ENCODE results near the gene DGKB.

DNA sequence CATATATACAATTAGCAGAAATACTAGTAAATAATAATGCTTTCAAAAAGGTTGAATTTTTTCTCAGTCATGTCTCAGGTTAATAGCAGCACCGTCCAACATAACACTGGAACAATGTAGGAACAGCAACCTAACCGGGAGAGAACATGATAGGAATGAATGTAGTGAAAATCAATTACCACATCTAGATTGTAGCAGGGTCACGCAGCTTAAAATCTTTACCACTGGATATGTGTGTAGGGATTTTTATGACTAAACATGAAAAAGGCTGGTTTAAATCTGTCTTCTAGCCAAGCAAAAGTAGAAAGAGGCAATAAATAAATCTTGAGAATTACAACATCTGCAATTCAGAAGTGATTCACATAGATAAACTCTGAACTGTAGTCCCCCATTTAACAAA is 326.0 kb downstream of the DGKB start:
- TF ChIP-seq EZH2phosphoT487 (IDR thresholded peaks at IDR 0.05; ENCODE audit: low read length) = no peak
- TF ChIP-seq, protein P1, sequence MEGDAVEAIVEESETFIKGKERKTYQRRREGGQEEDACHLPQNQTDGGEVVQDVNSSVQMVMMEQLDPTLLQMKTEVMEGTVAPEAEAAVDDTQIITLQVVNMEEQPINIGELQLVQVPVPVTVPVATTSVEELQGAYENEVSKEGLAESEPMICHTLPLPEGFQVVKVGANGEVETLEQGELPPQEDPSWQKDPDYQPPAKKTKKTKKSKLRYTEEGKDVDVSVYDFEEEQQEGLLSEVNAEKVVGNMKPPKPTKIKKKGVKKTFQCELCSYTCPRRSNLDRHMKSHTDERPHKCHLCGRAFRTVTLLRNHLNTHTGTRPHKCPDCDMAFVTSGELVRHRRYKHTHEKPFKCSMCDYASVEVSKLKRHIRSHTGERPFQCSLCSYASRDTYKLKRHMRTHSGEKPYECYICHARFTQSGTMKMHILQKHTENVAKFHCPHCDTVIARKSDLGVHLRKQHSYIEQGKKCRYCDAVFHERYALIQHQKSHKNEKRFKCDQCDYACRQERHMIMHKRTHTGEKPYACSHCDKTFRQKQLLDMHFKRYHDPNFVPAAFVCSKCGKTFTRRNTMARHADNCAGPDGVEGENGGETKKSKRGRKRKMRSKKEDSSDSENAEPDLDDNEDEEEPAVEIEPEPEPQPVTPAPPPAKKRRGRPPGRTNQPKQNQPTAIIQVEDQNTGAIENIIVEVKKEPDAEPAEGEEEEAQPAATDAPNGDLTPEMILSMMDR (IDR thresholded peaks at IDR 0.05; ENCODE audit: low read length) = no peak
- no peak for TF ChIP-seq EZH2 (optimal IDR thresholded peaks at IDR 0.05; ENCODE audit: low read depth, low read length)

Data from MM.1S (cell line).